ENCODE data around the gene EIPR1.

- TF ChIP-seq CTCF (IDR thresholded peaks at IDR 0.05; ENCODE audit: extremely low read depth in 1 of 2, insufficient read depth in 1 of 2, low read depth in 1 of 2, low read length in 2 of 2) (no peak), JUN (IDR thresholded peaks at IDR 0.05; ENCODE audit: borderline replicate concordance, insufficient read depth, insufficient read length, low read depth) (no peak), POLR2A (IDR thresholded peaks at IDR 0.05; ENCODE audit: low read depth, low read length) (no peak), MAX (IDR thresholded peaks at IDR 0.05; ENCODE audit: insufficient read depth, insufficient read length) (no peak)
Observed at GRCh38 chr2:3192920-3193319, 184.7 kb downstream of the EIPR1 start.
